Choroid plexus epithelial cell (primary cell): Measurements from ENCODE around the gene CBX8.

Experiments
- DNase-seq: peaks from one replicate; pipeline ENCODE4 v3.0.0-alpha.2; 2010; ENCODE audit warnings: low read depth
- H3K4me3 ChIP-seq: 2 replicates; pipeline ENCODE4 v1.5.1; 2011; ENCODE audit warnings: low read depth, mild to moderate bottlenecking, control low read depth, low read length, moderate library complexity
- TF ChIP-seq, protein P1 (sequence below): conservative IDR thresholded peaks from 2 replicates; pipeline ENCODE4 v1.5.1; 2011; ENCODE audit warnings: low read depth, mild to moderate bottlenecking, control low read depth, inconsistent platforms, low read length, moderate library complexity

Gene CBX8

DNA sequence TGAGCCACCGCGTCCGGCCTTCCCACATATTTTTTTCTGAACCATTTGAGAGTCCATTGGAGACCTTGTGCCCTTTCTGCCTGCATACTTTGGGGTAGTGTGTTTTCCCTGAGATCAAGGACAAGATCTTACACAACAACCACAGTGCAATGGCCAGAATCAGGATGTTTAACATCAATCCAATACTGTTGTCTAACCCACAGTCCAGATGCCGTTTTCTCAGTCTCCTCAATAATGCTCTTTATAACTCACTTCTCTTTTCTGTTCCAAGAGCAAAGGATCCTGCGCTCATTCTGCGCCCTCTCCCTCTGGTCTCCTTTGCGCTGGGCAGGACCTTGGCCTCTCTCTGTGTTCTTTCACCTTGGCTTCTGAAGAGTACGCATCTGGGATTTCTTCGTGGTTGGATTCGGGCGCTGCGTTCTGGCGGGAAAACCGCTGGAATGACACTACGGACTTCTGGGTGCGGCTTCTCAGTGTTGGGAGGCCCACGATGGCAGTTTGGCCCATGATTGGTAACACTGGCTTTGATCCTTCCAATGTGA is 25.8 kb upstream of the CBX8 start:
- TF ChIP-seq, protein P1, sequence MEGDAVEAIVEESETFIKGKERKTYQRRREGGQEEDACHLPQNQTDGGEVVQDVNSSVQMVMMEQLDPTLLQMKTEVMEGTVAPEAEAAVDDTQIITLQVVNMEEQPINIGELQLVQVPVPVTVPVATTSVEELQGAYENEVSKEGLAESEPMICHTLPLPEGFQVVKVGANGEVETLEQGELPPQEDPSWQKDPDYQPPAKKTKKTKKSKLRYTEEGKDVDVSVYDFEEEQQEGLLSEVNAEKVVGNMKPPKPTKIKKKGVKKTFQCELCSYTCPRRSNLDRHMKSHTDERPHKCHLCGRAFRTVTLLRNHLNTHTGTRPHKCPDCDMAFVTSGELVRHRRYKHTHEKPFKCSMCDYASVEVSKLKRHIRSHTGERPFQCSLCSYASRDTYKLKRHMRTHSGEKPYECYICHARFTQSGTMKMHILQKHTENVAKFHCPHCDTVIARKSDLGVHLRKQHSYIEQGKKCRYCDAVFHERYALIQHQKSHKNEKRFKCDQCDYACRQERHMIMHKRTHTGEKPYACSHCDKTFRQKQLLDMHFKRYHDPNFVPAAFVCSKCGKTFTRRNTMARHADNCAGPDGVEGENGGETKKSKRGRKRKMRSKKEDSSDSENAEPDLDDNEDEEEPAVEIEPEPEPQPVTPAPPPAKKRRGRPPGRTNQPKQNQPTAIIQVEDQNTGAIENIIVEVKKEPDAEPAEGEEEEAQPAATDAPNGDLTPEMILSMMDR, result no peak
- no peak overlapping the region for H3K4me3 ChIP-seq
- DNase-seq, result no peak

DNA sequence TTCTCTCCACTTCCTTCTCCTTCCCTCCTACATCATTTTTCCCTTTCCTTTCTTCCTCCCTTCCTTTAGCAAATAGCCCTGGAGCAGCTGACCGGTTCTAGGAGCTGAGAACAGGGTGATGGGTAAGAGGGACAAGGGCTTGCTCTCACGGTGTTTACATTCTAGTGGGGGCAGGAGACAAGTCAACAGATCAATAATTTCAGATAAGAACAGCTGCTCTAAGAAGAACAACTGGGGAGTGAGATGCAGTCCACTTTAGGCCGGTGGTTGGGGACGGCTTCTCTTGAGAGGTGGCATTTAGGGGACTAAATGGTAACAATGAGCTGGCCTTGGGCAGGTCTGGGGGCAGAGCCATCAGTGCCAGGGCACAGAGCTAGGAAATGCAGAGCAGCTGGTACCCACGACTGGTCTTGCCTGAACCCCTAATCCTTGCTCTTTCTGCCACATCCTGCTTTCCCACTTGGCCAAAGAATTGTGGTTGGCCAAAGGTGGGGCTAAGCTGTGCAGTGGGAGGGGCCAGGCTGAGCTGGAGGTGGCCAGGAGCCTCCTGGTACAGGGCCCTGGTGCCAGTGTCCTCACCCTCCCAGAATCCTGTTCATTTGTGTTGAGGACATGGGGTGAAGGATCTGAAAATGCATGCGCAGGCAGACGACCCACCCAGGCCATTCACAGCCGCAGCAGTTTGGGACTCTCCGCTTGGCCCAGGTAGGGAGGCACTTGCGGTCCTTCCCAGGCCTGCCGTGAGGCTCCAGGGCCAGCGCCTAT is 24.6 kb upstream of the CBX8 start:
- TF ChIP-seq, protein P1, result no peak
- H3K4me3 ChIP-seq, result no peak overlapping the region
- DNase-seq, result no peak

DNA sequence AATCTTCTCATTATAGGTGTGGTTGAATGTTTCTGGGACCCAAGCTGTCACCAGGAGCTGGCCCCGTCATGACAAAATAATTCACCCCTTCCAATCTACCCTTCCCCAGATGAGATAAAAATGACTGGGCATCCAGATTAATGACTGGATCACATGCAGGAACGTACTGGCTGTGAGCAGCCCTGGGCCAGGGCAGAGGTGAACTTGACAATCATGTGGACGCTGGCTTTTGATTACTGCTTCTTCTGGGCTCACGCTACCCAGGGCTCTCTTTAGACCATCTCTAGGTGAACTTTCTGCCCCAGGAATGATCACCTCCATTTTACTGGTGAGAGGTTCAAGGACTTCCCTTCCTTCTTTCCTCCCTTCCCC is 24.1 kb upstream of the CBX8 start:
- DNase-seq, result no peak
- no peak overlapping the region for H3K4me3 ChIP-seq
- TF ChIP-seq, protein P1, result no peak

DNA sequence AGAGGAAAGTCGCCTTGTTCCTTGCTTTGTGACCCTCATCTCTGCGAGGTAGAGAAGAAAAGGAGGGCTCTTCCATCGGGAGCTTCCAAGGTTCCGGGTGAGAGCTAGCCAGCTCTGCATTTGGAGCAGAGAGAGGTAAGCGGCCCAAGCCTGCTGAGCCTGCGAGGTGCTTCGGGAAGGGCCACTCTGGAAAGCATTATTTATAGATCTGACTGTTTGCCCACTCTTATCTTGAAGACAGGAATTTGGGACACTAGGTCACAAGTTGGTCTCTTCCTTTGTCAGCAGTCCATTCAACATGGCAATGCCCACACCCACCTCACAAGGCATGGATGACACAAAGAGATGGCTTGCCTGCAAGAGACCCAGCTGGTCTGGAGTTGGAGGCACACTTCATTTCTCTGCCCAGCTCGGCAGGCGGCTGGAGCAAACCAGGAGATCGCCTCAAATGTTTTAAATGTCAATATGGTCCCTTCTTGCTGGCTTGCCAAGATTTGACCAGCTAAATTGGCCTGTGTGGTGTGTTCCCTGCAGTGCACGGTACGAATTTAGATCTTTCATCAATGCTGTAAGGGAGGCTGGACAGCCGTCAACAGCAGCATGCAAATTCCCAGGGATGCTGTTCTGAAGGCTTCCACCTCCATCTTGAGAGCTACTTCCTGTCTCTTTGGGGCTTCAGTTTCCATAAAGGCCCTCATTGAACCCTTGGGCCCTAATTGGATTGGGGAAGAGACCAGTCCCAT is 22.8 kb upstream of the CBX8 start:
- TF ChIP-seq, protein P1, result no peak
- H3K4me3 ChIP-seq, result no peak overlapping the region
- DNase-seq, result no peak

DNA sequence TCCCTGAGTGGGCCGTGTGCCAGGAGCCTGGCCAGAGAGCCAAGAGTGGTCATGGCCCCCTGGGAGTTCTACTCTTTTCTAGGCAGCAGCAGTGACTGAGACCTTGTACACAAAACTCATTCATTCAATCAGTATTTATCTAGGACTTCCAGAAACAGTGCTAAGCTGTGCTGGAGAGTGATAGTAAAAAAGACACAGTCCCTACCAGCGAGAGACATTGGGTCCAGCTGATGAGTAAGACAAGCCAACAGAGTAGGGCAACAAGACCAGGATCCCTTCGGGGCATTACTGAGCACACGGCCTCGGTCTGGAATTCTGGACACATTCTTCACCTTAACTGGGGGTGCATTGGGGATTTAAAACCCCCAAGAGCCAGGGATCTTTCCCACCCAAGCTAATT is 22.2 kb upstream of the CBX8 start:
- no peak overlapping the region for H3K4me3 ChIP-seq
- TF ChIP-seq, protein P1, result no peak
- no peak for DNase-seq

DNA sequence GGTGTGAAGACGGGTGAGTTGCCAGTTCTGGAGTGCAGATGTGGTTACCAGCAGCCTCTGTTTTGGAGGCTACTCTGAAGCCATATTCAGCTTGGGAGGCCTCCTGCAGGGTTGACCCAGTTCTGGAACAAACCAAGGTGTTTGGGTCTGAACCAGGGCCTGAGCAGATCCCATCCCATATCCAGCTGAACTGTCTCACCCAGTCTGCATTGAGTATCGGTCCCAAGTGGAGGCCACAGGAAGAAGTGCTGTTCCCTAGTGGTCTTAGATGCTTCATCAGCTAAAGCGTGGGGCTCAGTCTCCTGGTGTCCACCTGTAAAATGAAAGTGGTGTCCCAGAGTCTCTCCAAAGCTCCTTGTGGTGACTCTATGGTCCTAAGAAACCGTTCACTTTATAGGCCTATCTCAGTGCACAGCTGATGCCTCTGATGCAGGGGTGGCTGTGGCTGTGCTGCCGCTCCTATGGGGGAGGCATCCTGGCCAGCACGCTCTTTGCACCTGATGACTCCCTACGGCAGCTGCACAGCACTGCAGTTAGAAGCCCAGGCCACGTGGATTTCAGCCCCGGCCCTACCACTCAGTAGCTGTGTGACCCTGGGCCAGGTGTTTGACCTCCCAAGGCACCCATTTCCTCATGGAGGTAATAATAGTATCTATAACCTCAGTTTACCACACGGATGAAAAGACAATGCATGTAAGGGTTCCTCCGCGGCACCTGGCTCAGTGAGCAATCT is 21.3 kb upstream of the CBX8 start:
- TF ChIP-seq, protein P1, result no peak
- no peak for DNase-seq
- H3K4me3 ChIP-seq, result no peak overlapping the region
